Activated naive CD8-positive, alpha-beta T cell treated with anti-CD3 and anti-CD28 coated beads for 36 hours (primary cell): Measurements from ENCODE around the gene H6PD. TPM values are rescaled to one million over a fixed set of nuclear protein-coding genes. Genes with fewer than 3 reads are reported as not detected.
"Not testable (repeated sequence)": the region's sequence is repeated elsewhere in the genome, so short reads cannot be mapped to it uniquely, and the experiment has no call there.

Experiments used
- DNase-seq: peaks from one replicate; pipeline ENCODE4 v3.0.0; 2021
- H3K27ac Mint-ChIP-seq: one replicate; pipeline ENCODE4 v1.8.0; 2022; ENCODE audit warnings: mild to moderate bottlenecking, moderate library complexity, mixed read lengths
- H3K27me3 Mint-ChIP-seq: one replicate; pipeline ENCODE4 v1.8.0; 2022; ENCODE audit warnings: mild to moderate bottlenecking, mixed read lengths
- H3K36me3 Mint-ChIP-seq: one replicate; pipeline ENCODE4 v1.8.0; 2021; ENCODE audit warnings: mild to moderate bottlenecking, mixed read lengths
- H3K4me1 Mint-ChIP-seq: one replicate; pipeline ENCODE4 v1.8.0; 2021; ENCODE audit warnings: mixed read lengths
- H3K4me3 Mint-ChIP-seq: one replicate; pipeline ENCODE4 v1.8.0; 2022; ENCODE audit warnings: mild to moderate bottlenecking, moderate library complexity, mixed read lengths
- H3K9me3 Mint-ChIP-seq: one replicate; pipeline ENCODE4 v1.8.0; 2022; ENCODE audit warnings: mixed read lengths
- total RNA-seq, 2 experiments: library from RNA; stranded (reverse); gene quantifications; one replicate each; pipeline ENCODE4 v1.2.3, GENCODE V29; 2021

H6PD gene
- total RNA-seq, 2 experiments from 2014 or later: 5.7 to 5.9 TPM

DNA sequence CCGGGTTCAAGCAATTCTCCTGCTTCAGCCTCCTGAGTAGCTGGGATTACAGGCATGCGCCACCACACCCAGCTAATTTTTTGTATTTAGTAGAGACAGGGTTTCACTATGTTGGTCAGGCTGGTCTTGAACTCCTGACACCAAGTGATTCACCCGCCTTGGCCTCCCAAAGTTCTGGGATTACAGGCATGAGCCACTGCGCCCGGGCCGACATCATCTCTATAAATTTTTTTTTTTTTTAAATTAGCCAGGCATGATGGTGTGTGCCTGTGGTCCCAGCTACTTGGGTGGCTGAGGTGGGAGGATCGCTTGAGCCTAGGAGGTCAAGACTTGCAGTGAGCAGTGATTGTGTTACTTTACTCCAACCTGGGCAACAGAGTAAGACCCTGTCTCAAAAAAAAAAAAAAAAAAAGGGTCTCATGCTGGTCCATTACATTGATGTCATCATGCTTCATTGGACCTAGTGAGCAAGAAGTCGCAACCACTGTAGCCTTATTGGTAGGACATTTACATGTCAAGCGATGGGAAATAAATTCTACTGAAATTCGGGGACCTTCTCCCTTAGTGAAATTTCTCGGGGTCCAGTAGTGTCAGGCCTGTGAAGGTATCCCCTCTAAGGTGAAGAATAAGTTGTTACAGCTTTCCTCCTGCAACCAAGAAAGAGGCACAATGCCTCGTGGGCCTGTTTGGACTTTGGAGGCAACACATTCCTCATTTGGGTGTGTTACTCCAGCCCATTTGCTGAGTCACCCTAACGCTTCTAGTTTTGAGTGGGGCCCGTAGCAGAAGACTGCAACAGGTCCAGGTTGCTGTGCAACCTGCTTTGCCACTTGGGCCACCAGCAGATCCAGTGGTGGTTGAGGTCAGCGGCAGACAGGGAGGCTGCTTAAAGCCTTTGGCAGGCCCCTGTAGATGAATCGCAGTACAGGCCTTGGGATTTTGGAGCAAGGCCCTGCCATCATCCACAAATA lies 65.3 kb downstream of the H6PD start:
- H3K27ac Mint-ChIP-seq: not testable (repeated sequence)

DNA sequence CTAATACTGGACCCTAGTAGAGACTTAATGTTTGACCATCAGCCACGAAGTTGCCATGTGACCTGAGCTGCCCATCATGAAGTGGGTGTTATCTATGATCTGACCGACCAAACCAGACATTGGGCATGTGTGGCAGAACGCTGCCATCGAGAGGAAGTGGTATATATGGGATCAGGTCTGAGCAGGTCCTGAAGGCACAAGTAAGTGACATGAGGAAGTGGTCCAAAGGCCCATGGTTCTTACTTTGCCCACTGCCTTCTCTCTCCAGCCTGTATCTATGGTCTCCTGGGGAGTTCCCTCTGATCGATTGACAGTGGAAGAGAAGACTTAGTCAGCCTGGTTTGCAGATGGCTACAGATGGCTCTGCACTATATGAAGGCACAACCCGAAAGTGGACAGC lies 66.0 kb downstream of the H6PD start:
- no peak overlapping the region for H3K27ac Mint-ChIP-seq
- no peaks in the 10 kb centered on the region for H3K9me3 Mint-ChIP-seq
- H3K36me3 Mint-ChIP-seq: no peaks in the 10 kb centered on the region
- no peaks in the 10 kb centered on the region for H3K27me3 Mint-ChIP-seq
- no peaks in the 10 kb centered on the region for H3K4me1 Mint-ChIP-seq
- no peak overlapping the region for H3K4me3 Mint-ChIP-seq
- no peak for DNase-seq

More for the DNA sequence above, 65.3 kb downstream of the H6PD start:
- H3K4me1 Mint-ChIP-seq, DNase-seq, H3K4me3 Mint-ChIP-seq, H3K27me3 Mint-ChIP-seq, H3K9me3 Mint-ChIP-seq, H3K36me3 Mint-ChIP-seq: not testable (repeated sequence)

DNA sequence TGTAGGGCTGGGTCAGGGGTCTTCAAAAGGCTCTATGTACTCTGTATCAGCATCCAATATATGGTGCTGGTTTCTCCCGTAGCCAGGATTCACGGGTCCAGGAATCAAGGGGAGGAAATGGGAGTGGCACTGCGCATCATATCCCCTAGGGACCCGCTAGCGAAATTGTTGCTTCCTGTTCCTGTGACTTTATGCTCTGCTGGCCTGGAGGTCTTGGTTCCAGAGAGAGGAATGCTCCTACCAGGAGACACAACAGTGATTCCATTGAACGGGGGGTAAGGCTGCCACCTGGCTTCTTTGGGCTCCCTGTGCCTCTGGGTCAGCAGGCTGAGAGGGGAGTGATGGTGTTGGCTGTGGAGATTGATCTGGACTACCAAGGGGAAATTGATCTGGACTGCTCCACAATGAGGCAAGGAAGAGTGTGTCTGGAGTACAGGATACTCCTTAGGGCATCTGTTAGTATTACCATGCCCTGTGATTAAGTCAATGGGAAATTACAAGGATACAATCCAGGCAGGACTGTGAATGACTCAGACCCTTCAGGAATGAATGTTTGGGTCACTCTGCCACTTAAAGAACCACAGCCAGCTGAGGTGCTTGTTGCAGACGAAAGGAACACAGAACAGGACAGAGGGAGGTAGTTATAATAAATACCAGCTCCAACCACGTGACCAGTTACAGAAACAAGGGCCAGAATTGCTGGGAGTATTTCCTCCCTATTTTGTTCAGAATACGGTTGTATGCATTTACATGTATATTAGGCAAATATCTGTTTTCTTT lies 68.4 kb downstream of the H6PD start:
- Mint-ChIP-seq H3K4me1 (no peaks in the 10 kb centered on the region), H3K27me3 (no peaks in the 10 kb centered on the region), H3K9me3 (no peaks in the 10 kb centered on the region), H3K27ac (no peak overlapping the region), H3K4me3 (no peak overlapping the region), H3K36me3 (no peaks in the 10 kb centered on the region)
- DNase-seq: no peak

DNA sequence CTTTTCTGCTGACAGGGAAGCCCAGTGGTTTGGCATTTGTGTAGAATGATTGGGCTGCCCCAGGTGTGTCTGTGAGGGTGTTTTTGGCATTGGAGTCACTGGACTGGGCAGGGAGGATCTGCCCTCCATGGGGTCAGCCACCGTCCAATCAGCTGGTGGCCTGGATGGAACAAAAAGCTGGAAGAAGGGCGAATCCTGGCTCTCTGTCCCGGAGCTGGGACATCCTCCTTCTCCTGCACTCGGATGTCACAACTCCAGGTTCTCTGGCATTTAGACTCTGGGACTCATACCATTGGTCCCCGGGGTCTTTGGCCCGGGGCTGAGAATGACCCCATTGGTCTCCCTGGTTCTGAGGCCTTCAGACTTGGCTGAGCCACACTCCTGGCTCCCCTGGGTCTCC lies 69.3 kb downstream of the H6PD start:
- no peaks in the 10 kb centered on the region for H3K9me3 Mint-ChIP-seq
- no peaks in the 10 kb centered on the region for H3K27me3 Mint-ChIP-seq
- H3K4me1 Mint-ChIP-seq: no peaks in the 10 kb centered on the region
- DNase-seq: no peak
- no peak overlapping the region for H3K4me3 Mint-ChIP-seq
- H3K27ac Mint-ChIP-seq: no peak overlapping the region
- H3K36me3 Mint-ChIP-seq: no peaks in the 10 kb centered on the region

DNA sequence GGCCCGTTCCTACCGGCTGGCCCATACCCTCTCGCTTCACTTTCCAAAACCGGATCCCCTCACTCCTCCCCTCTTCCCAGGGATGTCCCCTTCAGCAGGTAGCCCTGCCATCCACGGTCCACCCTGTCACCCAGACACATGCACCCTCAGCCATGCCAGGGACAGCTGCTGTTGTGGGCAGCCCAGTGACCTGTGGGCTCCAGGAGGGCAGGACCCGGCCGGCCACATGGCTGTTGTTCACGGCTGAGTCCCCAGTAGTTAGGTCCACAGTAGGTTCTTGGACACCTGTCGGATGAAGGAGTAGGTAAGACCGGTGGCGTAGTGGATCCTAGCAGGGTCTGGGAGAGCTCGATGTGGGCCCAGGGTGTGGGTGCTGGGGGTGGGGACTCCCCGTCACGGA lies 70.6 kb downstream of the H6PD start:
- Mint-ChIP-seq H3K27me3 (no peaks in the 10 kb centered on the region), H3K4me1 (no peaks in the 10 kb centered on the region), H3K9me3 (no peaks in the 10 kb centered on the region), H3K4me3 (no peak overlapping the region), H3K36me3 (no peaks in the 10 kb centered on the region), H3K27ac (no peak overlapping the region)
- DNase-seq: no peak

DNA sequence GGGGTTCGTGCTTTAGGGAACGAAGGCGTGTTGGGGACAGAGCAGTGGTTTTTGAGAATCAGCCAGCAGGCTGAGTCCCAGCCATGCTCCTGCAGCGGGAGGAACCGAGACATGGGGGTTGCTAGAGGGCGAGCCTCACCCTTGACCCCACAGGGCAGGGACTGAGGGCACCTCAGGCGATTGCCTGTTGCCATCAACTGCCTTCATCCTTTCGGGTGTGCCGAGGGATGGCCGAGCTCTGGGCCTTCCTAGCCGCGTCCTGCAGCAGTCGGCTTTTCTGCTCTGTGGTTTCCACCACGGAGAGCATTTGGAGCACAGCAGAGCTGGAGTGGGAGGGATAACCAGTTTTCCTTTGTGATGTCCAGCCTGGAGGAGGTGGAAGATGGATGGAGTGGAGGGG lies 71.4 kb downstream of the H6PD start:
- Mint-ChIP-seq H3K4me3 (no peak overlapping the region), H3K27me3 (no peaks in the 10 kb centered on the region), H3K36me3 (no peaks in the 10 kb centered on the region), H3K9me3 (no peaks in the 10 kb centered on the region), H3K27ac (no peak overlapping the region), H3K4me1 (no peaks in the 10 kb centered on the region)
- no peak for DNase-seq

DNA sequence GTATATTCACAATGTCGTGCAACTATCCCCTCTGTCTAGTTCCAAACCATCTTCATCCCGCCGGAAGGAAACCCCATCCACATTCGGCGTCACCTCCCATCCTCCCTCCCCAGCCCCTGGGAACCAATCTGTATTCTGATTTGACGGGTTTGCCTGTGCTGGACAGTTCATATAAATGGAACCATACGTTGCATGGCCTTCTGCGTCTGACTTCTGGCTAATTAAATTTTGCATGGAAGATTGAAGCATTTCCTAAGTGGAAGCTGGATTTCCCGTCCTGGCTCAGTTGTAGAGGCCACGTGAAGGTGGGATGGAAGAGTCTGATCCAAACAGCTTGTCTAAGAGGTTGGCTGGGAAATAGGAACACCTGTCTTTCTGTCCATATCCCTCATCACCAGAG lies 72.7 kb downstream of the H6PD start:
- H3K27me3 Mint-ChIP-seq: no peaks in the 10 kb centered on the region
- no peaks in the 10 kb centered on the region for H3K36me3 Mint-ChIP-seq
- H3K4me1 Mint-ChIP-seq: no peaks in the 10 kb centered on the region
- no peak overlapping the region for H3K27ac Mint-ChIP-seq
- no peak overlapping the region for H3K4me3 Mint-ChIP-seq
- H3K9me3 Mint-ChIP-seq: no peaks in the 10 kb centered on the region
- DNase-seq: no peak

DNA sequence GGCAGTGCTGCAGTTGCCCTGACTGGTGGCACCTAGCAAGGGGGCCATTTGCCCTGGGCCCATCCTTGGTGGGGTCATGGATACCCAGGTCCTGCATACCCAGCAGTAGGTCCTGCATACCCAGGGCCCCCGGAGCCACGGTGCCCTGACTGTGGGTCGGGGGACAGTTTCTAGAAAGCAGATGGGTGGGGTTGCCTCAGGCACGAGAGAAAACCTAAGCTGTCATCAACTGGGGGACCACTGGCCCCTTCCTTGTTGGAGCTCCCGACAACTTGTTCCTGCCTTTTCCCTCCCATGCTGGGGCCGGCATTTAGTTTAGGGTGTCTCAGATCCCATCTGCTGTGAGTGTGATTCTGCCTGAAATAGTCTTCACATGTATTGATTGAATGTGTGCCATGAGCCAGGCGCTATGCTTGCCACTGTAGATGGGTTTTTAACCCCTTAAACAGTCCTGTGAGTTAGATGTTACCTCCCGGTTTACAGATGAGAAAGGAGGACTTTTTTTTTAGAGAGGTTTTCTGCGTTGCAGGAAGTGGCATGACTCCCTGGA lies 73.7 kb downstream of the H6PD start:
- Mint-ChIP-seq H3K27me3 (no peaks in the 10 kb centered on the region), H3K36me3 (no peaks in the 10 kb centered on the region), H3K9me3 (no peaks in the 10 kb centered on the region), H3K27ac (no peak overlapping the region), H3K4me1 (no peaks in the 10 kb centered on the region), H3K4me3 (no peak overlapping the region)
- no peak for DNase-seq

DNA sequence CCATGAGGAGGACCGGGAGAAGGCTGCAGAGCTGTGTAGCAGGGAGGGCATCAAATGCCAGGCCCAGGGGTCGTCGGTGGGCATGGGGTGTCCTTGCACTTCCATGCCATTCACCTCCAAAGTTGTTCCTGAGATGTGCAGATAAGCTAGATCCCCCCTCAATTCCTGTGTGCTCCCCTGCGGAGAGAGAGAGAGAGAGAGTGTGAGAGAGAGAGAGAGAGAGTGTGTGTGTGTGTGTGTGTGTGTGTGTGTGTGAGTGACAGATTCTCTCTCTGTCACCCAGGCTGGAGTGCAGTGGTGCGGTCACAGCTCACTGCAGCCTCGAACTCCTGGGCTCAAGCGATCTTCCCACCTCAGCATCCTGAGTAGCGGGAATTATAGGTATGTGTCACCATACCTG lies 74.5 kb downstream of the H6PD start:
- no peaks in the 10 kb centered on the region for H3K36me3 Mint-ChIP-seq

DNA sequence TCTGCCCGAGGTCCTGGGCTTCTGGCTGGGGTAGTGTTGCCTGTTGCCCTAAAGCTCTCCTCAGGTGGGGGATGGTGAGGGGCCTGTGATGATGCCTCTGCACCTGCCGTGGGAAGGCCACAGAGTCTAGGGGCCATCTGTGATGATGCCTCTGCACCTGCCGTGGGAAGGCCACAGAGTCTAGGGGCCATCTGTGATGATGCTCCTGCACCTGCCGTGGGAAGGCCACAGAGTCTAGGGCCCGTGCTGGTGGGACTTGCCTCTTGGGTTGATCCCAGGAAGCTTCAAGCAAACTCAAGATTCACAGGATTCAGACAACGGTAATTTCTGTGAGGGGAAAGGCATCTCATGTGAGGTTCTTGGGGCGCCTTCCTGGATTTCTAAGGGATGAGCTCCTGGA lies 75.4 kb downstream of the H6PD start:
- peaks cover 3% of the 10 kb centered on the region for H3K4me1 Mint-ChIP-seq
- H3K36me3 Mint-ChIP-seq: no peaks in the 10 kb centered on the region
- no peaks in the 10 kb centered on the region for H3K9me3 Mint-ChIP-seq
- DNase-seq: no peak
- no peaks in the 10 kb centered on the region for H3K27me3 Mint-ChIP-seq
- no peak overlapping the region for H3K4me3 Mint-ChIP-seq
- H3K27ac Mint-ChIP-seq: no peak overlapping the region

More for the DNA sequence above, 74.5 kb downstream of the H6PD start:
- no peaks in the 10 kb centered on the region for H3K27me3 Mint-ChIP-seq
- H3K4me3 Mint-ChIP-seq: no peak overlapping the region
- H3K4me1 Mint-ChIP-seq: no peaks in the 10 kb centered on the region
- DNase-seq: no peak
- H3K9me3 Mint-ChIP-seq: no peaks in the 10 kb centered on the region
- H3K27ac Mint-ChIP-seq: no peak overlapping the region

DNA sequence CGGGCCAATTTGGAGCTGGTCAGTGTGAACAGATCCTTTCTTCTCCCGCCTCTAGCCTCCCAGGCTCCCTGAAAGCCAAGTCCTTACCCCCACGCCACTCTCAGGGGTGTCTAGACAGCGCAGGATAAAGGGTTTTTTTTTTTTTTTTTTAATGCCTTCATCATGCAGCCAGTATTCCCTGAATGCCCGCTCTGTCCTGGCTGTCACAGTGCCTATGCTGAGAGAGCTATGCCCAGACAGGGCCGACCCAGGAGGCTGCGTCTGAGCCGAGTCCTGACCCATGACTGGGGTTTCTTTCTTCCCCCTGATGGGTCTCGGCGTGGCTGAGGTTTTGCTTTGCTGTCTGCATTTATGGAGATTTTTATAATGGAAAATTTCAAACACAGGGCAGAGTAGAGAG lies 76.5 kb downstream of the H6PD start:
- Mint-ChIP-seq H3K27ac (no peak overlapping the region), H3K27me3 (no peaks in the 10 kb centered on the region)
- DNase-seq: no peak

DNA sequence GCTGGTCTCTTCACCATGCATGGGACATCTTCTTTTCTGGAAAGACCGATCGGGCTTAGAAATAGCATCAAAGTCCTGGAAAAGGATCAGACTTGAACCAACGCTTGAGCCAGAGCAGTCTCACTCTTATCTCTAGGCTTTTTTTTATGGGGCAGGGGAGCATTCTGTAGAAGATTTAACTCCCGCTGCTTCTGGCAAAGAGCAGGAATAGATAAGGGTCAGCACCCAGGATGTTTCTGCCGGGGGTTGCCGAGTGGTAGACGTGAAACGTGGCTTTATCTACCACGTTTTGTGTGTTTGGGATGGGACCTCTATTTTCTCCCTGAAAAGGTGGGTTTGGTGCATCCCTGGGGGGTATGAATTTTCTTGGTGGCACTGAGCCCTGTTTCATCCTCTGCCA lies 76.9 kb downstream of the H6PD start:
- Mint-ChIP-seq H3K27me3 (no peaks in the 10 kb centered on the region), H3K9me3 (no peaks in the 10 kb centered on the region), H3K4me3 (no peak overlapping the region), H3K27ac (no peak overlapping the region), H3K4me1 (peaks cover 17% of the 10 kb centered on the region), H3K36me3 (no peaks in the 10 kb centered on the region)
- no peak for DNase-seq

More for the DNA sequence above, 76.5 kb downstream of the H6PD start:
- Mint-ChIP-seq H3K4me1 (peaks cover 14% of the 10 kb centered on the region), H3K36me3 (no peaks in the 10 kb centered on the region), H3K9me3 (no peaks in the 10 kb centered on the region), H3K4me3 (no peak overlapping the region)

DNA sequence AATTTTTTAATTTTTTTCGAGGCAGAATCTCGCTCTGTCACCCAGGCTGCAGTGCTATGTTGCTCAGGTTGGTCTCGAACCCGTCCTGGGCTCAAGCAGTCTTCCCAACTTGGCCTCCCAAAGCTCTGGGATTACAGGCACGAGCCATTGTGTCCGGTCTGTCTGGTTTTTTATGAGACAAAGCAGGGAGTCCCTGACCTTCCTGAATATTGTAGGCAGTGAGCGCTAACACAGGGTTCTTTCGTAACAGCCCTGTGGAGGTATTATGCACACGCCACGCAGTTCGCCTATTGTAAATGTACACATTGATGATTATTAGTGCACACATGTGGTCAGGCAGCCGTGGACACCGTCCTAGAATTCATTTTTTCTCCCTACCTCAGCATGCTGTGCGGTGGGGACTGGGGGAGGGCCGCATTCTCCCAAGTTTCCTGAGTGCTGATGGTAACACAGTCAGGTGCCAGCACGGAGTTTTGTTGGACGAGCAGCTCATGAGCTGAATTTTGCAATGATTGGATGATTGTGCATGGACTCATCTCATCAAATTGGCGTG lies 77.7 kb downstream of the H6PD start:
- DNase-seq: no peak
- H3K9me3 Mint-ChIP-seq: no peaks in the 10 kb centered on the region
- peaks cover 20% of the 10 kb centered on the region for H3K4me1 Mint-ChIP-seq
- H3K27me3 Mint-ChIP-seq: no peaks in the 10 kb centered on the region
- no peak overlapping the region for H3K4me3 Mint-ChIP-seq
- H3K27ac Mint-ChIP-seq: no peak overlapping the region
- no peaks in the 10 kb centered on the region for H3K36me3 Mint-ChIP-seq

DNA sequence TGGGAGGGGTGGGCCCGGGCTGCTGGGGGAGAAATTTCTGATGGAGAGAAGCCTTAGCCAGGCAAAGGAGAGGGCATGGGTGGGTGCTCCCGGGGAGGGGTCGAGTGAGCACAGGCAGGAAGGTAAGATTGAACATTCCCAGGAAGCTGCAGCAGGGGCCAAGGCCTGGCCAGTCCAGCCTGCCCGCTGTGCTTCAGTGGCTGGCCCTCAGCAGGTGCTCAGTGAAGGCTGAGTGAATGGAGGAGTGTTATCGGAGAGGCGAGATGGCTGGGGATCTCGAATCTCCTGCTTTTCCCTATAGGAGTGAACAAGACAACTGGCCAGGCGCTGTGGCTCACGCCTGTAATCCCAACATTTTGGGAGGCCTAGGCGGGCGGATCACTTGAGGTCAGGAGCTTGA lies 79.0 kb downstream of the H6PD start:
- Mint-ChIP-seq H3K4me1 (peaks cover 29% of the 10 kb centered on the region), H3K36me3 (no peaks in the 10 kb centered on the region), H3K9me3 (no peaks in the 10 kb centered on the region), H3K4me3 (no peak overlapping the region), H3K27me3 (no peaks in the 10 kb centered on the region), H3K27ac (no peak overlapping the region)
- no peak for DNase-seq

DNA sequence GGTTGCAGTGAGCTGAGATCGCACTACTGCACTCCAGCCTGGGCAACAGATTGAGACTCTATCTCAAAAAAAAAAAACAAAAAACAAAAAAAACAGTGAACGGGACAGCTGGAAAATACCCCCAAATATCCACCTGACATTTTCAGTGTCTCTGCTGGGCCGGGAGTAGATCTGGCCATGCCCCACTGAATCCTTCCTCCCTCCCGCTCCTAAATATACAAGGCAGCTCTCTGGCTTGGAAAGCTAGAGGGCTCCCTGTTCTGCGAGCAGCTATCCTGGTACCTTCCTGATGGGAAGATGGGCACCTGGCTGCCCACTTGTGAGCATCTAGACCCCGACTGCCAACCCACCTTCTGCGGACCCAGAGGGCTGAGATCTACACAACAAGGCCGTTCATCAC lies 79.5 kb downstream of the H6PD start:
- no peaks in the 10 kb centered on the region for H3K27me3 Mint-ChIP-seq
- no peak for DNase-seq
- no peak overlapping the region for H3K27ac Mint-ChIP-seq
- H3K4me1 Mint-ChIP-seq: peaks cover 29% of the 10 kb centered on the region
- H3K9me3 Mint-ChIP-seq: no peaks in the 10 kb centered on the region
- H3K36me3 Mint-ChIP-seq: no peaks in the 10 kb centered on the region
- H3K4me3 Mint-ChIP-seq: no peak overlapping the region
